Vagina (tissue), 2 donors: ENCODE data around the gene CTNND2. TPM values are rescaled to one million over a fixed set of nuclear protein-coding genes. Genes with fewer than 3 reads are reported as not detected.

Experiments
- DNase-seq, 2 donors: peaks; one replicate each; pipeline ENCODE4 v3.0.0-alpha.2; 2017; ENCODE audit errors: extremely low spot score in 2 of 2
- H3K27ac ChIP-seq: fragments of 200-600 bp; sonication (generic); one replicate; pipeline ENCODE4 v1.5.1; 2019
- H3K27me3 ChIP-seq: fragments of 200-600 bp; sonication (generic); one replicate; pipeline ENCODE4 v1.5.1; 2019
- H3K36me3 ChIP-seq, 2 donors: fragments of 200-600 bp; sonication (generic); one replicate each; pipeline ENCODE4 v1.5.1; 2017 to 2019
- H3K4me1 ChIP-seq: fragments of 200-600 bp; sonication (generic); one replicate; pipeline ENCODE4 v1.5.1; 2019
- H3K4me3 ChIP-seq, 2 donors: fragments of 200-600 bp; sonication (generic); 1 replicate in 1 of 2; 2 replicates in 1 of 2; pipeline ENCODE4 v1.5.1; 2016 to 2019
- H3K9me3 ChIP-seq: fragments of 200-600 bp; sonication (generic); one replicate; pipeline ENCODE4 v1.5.1; 2019
- CTCF ChIP-seq, 3 experiments: fragments of 450-650 bp in 2 of 3; fragments of 200-600 bp in 1 of 3; sonication (generic) in 1 of 3; IDR thresholded peaks; one replicate each; pipeline ENCODE4 v1.5.1; 2017 to 2019; ENCODE audit warnings: antibody characterized with exemption in 3 of 3, mild to moderate bottlenecking in 2 of 3, moderate library complexity in 2 of 3
- POLR2A ChIP-seq, 2 donors: fragments of 450-650 bp; IDR thresholded peaks; one replicate each; pipeline ENCODE4 v1.6.1; 2017; ENCODE audit warnings: antibody characterized with exemption in 2 of 2, mild to moderate bottlenecking in 2 of 2, moderate library complexity in 2 of 2
- POLR2AphosphoS5 ChIP-seq, 2 donors: sonication (generic); formaldehyde crosslinking; IDR thresholded peaks; one replicate each; pipeline ENCODE4 v1.9.0; 2017; ENCODE audit warnings: antibody characterized with exemption in 2 of 2, mild to moderate bottlenecking in 2 of 2, low read depth in 1 of 2; ENCODE audit not compliant: insufficient read depth in 1 of 2
- intact Hi-C: fragments of 100-400 bp; cut with DNase I; formaldehyde crosslinking; loops from one replicate; pipeline ENCODE4 v1.15.1; 2023
- total RNA-seq: library from RNA; depleted of rRNA; stranded (reverse); fragments of >200 nt; gene quantifications from one replicate; pipeline ENCODE4 v1.2.3, GENCODE V29; 2016

Gene CTNND2
- total RNA-seq, 1 donor from 2014 or later: 1.7 TPM

DNA sequence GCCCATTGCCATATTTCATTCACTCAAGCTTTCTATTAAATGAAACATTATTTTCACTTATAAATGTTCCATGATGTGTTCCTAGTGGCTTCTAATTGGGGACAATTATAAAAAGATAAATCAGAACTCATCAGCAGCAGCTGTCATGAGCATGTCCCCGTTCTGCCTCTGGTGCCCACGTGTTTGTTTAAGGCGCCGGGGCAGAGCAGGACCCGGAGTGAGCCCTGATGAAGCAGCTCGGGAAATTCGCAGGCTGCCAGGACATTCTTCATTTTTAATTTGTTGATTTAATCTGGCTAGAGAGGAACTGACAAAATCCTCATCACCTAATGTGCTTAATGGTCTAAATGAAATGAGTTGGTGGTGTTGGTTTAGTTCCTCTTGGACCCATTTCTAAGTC lies 475.0 kb downstream of the CTNND2 start:
- Histone ChIP-seq H3K4me3 (no peak overlapping the region), H3K36me3 (no peaks in the 10 kb centered on the region), H3K4me1 (no peaks in the 10 kb centered on the region), H3K27me3 (no peaks in the 10 kb centered on the region), H3K27ac (no peak overlapping the region), H3K9me3 (no peaks in the 10 kb centered on the region)
- DNase-seq: no peak
- TF ChIP-seq POLR2AphosphoS5 (IDR thresholded peaks at IDR 0.05; ENCODE audit: insufficient read depth in 1 of 2, low read depth in 1 of 2) (no peak), POLR2A (IDR thresholded peaks at IDR 0.05) (no peak), CTCF (IDR thresholded peaks at IDR 0.05) (no peak)
- intact Hi-C loops: no loop called here

DNA sequence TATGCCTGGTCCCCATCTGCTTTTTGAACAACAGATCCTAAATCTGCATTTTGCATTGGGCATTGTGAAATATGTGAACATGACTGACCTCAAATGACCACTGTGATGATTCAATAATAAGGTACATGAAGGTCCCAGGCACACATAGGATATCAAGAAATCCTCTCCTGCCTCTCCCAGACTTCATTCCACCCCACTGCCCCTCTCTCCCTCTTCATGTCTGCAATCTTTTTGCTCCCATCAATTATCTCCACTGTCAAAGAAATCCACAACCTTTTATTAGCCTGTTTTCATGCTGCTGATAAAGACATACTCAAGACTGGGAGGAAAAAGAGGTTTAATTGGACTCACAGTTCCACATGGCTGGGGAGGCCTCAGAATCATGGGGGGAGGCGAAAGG lies 476.7 kb downstream of the CTNND2 start:
- Histone ChIP-seq H3K27me3 (no peaks in the 10 kb centered on the region), H3K4me3 (no peak overlapping the region)
- intact Hi-C loops: no loop called here

GRCh38 chr5:11426442-11426841 lies 477.8 kb downstream of the CTNND2 start:
- intact Hi-C loops: no loop called here
- Histone ChIP-seq H3K27me3 (no peaks in the 10 kb centered on the region), H3K36me3 (no peaks in the 10 kb centered on the region), H3K4me3 (no peak overlapping the region), H3K27ac (no peak overlapping the region), H3K4me1 (no peaks in the 10 kb centered on the region), H3K9me3 (no peaks in the 10 kb centered on the region)
- TF ChIP-seq POLR2A (IDR thresholded peaks at IDR 0.05) (no peak), CTCF (IDR thresholded peaks at IDR 0.05) (no peak), POLR2AphosphoS5 (IDR thresholded peaks at IDR 0.05; ENCODE audit: insufficient read depth in 1 of 2, low read depth in 1 of 2) (no peak)
- no peak for DNase-seq

More for the DNA sequence above, 476.7 kb downstream of the CTNND2 start:
- no peaks in the 10 kb centered on the region for H3K4me1 ChIP-seq
- TF ChIP-seq POLR2AphosphoS5 (IDR thresholded peaks at IDR 0.05; ENCODE audit: insufficient read depth in 1 of 2, low read depth in 1 of 2) (no peak), POLR2A (IDR thresholded peaks at IDR 0.05) (no peak), CTCF (IDR thresholded peaks at IDR 0.05) (no peak)
- H3K36me3 ChIP-seq: no peaks in the 10 kb centered on the region
- no peak for DNase-seq
- no peaks in the 10 kb centered on the region for H3K9me3 ChIP-seq
- no peak overlapping the region for H3K27ac ChIP-seq

DNA sequence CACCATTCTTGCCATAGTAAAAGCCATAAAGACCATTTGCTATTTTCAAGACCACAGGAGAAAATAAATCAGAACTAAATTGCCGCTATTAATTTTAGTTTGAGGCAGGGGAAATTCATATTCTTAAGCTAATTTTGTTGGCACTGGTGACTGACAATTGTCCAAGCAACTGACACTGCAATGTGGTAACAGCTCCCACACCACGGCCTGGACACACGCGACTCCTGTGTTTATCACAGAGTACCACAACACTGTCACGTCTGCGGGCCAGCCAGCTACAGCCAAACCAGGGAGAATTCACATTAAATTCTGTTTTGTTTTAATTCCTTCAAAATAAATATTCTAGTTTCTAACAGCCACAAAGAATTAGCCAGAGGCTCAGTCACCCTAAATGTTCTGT lies 481.9 kb downstream of the CTNND2 start:
- no peaks in the 10 kb centered on the region for H3K9me3 ChIP-seq
- H3K36me3 ChIP-seq: no peaks in the 10 kb centered on the region
- no peak overlapping the region for H3K4me3 ChIP-seq
- TF ChIP-seq POLR2A (IDR thresholded peaks at IDR 0.05) (no peak), CTCF (IDR thresholded peaks at IDR 0.05) (no peak), POLR2AphosphoS5 (IDR thresholded peaks at IDR 0.05; ENCODE audit: insufficient read depth in 1 of 2, low read depth in 1 of 2) (no peak)
- no peaks in the 10 kb centered on the region for H3K27me3 ChIP-seq
- intact Hi-C loops: no loop called here
- no peak overlapping the region for H3K27ac ChIP-seq
- H3K4me1 ChIP-seq: no peaks in the 10 kb centered on the region
- no peak for DNase-seq

DNA sequence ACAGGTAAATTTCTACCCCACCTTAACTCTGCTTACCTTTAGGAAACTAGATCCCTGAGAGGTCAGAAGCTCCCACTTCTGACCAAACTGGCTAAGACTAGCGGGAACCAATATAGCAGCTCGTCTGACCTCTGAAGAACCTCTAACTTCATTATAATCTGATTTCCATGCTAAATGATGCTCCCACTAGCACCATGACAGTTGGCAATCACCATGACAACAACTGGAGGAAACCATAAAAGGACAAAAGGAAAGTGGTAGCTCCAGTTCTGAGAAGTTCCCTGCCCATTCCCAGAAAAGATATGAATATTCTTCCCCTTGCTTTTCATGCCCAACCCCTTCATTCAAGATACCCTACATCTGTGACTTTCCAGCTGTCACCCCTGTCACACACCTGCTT lies 483.3 kb downstream of the CTNND2 start:
- Histone ChIP-seq H3K27me3 (no peaks in the 10 kb centered on the region), H3K9me3 (no peaks in the 10 kb centered on the region), H3K4me3 (no peak overlapping the region), H3K36me3 (no peaks in the 10 kb centered on the region), H3K27ac (no peak overlapping the region), H3K4me1 (no peaks in the 10 kb centered on the region)
- TF ChIP-seq CTCF (IDR thresholded peaks at IDR 0.05): no peak
- no peak for TF ChIP-seq POLR2A (IDR thresholded peaks at IDR 0.05)
- no peak for TF ChIP-seq POLR2AphosphoS5 (IDR thresholded peaks at IDR 0.05; ENCODE audit: insufficient read depth in 1 of 2, low read depth in 1 of 2)
- intact Hi-C loops: no loop called here
- DNase-seq: no peak
